Aorta (tissue), 5 donors: ENCODE data around the gene SLC5A5. TPM values are rescaled to one million over a fixed set of nuclear protein-coding genes. Genes with fewer than 3 reads are reported as not detected.
A peak's percentile ranks its signal among the peaks of the same experiment; 100 is the strongest.

Experiments
- ATAC-seq: fragments of 200-7000 bp; cut with Tn5 transposase; one replicate; pipeline ENCODE4 v1.9.1; 2022; ENCODE audit warnings: moderate library complexity; ENCODE audit not compliant: low FRiP score
- DNase-seq, 2 donors: peaks; one replicate each; pipeline ENCODE4 v3.0.0-alpha.2; 2020
- H3K27ac ChIP-seq, 2 donors: one replicate each; pipeline ENCODE4 v1.5.1; 2013; ENCODE audit warnings: low read length in 2 of 2, mild to moderate bottlenecking in 2 of 2, moderate library complexity in 2 of 2, control low read depth in 1 of 2, inconsistent platforms in 1 of 2, low read depth in 1 of 2
- H3K27me3 ChIP-seq, 2 donors: one replicate each; pipeline ENCODE4 v1.6.1; 2013; ENCODE audit warnings: control low read depth in 1 of 2, low read length in 1 of 2, mild to moderate bottlenecking in 1 of 2, moderate library complexity in 1 of 2; ENCODE audit not compliant: insufficient read depth in 2 of 2, control insufficient read depth in 1 of 2
- H3K36me3 ChIP-seq, 2 donors: one replicate each; pipeline ENCODE4 v1.6.1; 2013; ENCODE audit warnings: control low read depth in 1 of 2, low read length in 1 of 2, mild to moderate bottlenecking in 1 of 2; ENCODE audit not compliant: insufficient read depth in 2 of 2, control insufficient read depth in 1 of 2
- H3K4me1 ChIP-seq, 2 donors: one replicate each; pipeline ENCODE4 v1.6.1; 2013; ENCODE audit warnings: low read length in 2 of 2, control low read depth in 1 of 2, mild to moderate bottlenecking in 1 of 2, moderate library complexity in 1 of 2; ENCODE audit not compliant: insufficient read depth in 2 of 2, control insufficient read depth in 1 of 2
- H3K4me3 ChIP-seq, 2 donors: one replicate each; pipeline ENCODE4 v1.5.1; 2013; ENCODE audit warnings: low read length in 2 of 2, control low read depth in 1 of 2, mild to moderate bottlenecking in 1 of 2
- H3K9me3 ChIP-seq: one replicate; pipeline ENCODE4 v1.6.1; 2013; ENCODE audit warnings: mild to moderate bottlenecking, low read length; ENCODE audit not compliant: control insufficient read depth
- WGBS, 2 donors: extraction: QIAGEN DNeasy Blood & Tissue Kit; methylation state at CpG; one replicate each; pipeline ENCODE4 v1.1.7; 2013; 5-methylcytosine and 5-hydroxymethylcytosine counted together
- intact Hi-C, 2 donors: fragments of 100-400 bp; cut with DNase I; formaldehyde crosslinking; loops; one replicate each; pipeline versions ENCODE4 v1.14.2 to v1.15.0; 2022
- polyA plus RNA-seq, 2 donors: library from polyadenylated mRNA; stranded (reverse); fragments of 200-250 nt; gene quantifications; one replicate each; pipeline ENCODE4 v1.2.3, GENCODE V29; 2013
- total RNA-seq, 2 donors: library from RNA; stranded (reverse); fragmentation: NEBNext Ultra II Directional; extraction: Animal tissue kit (Norgen Biotek cat#: 25700); gene quantifications; one replicate each; pipeline ENCODE4 v1.2.1, GENCODE V29; 2021
- donor health status: healthy with polysubstance abuse.
- donor health status: Bipolar disorder and iron deficiency.
- donor health status: DM: no; HTN: no; CAD: no.
- donor health status: DM: no; HTN: no; CAD: no.
- donor health status: DM: yes; HTN: yes; CAD: no.

Gene SLC5A5
- total and polyA plus RNA-seq, 4 donors = 0.03 TPM; not detected in 3

DNA sequence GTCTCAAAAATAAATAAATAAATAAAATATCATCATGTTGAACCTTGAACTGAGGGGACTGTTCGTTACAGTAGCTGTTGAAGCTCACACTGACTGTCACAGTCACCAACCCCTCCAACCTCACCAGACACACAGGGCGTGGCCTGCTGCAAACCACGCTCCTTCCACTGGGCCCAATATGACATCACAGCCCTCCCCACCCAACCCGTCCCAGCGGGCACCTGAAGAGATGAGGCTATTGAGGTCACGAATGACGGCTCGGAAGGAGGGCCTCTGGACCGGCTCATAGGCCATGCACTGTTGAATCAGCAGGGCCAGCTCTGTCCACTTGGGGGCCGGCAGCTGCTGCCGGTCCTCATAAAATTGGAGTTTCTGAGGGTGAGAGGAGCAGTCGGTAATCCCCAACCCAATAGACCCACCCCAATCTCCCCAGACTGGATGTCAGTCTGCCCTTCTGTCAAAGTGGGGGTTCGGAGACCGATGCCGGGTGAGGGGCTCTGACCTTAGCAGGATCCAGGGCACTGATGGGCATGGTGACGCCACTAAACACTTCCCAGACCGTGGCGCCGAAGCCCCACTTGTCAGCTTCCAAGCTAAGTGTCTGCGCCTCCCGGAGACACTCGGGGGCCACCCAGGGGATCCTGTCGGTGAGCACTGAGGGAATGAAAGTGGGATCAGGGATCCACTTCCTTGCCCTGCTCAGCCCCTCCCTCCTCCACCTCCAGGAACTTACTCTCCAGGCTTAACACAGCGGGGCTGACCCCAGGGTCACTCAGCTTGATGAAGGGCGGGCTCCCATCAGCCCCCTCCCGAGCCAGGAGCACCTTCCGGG lies 37.2 kb upstream of the SLC5A5 start:
- Histone ChIP-seq H3K9me3 (no peaks in the 10 kb centered on the region), H3K36me3 (no peaks in the 10 kb centered on the region), H3K4me1 (no peaks in the 10 kb centered on the region), H3K4me3 (no peak overlapping the region), H3K27ac (no peak overlapping the region), H3K27me3 (peaks cover 0 to 3% of the 10 kb centered on the region in 2 donors)
- DNase-seq = no peak
- 71 to 74% methylated on average over 27 of the region's 27 CpGs for WGBS, 2 donors
- intact Hi-C loops = no loop called here
- ATAC-seq = no peak

- DNase-seq (no peak), ATAC-seq (no peak)
- Histone ChIP-seq H3K9me3 (no peaks in the 10 kb centered on the region), H3K27me3 (no peaks in the 10 kb centered on the region), H3K36me3 (no peaks in the 10 kb centered on the region), H3K27ac (no peak overlapping the region), H3K4me1 (no peaks in the 10 kb centered on the region), H3K4me3 (no peak overlapping the region)
- intact Hi-C loops = no loop called here
- 74 to 81% methylated on average over 8 of the region's 8 CpGs for WGBS, 2 donors
Measured at GRCh38 chr19:17835182-17836006, 36.4 kb upstream of the SLC5A5 start.

DNA sequence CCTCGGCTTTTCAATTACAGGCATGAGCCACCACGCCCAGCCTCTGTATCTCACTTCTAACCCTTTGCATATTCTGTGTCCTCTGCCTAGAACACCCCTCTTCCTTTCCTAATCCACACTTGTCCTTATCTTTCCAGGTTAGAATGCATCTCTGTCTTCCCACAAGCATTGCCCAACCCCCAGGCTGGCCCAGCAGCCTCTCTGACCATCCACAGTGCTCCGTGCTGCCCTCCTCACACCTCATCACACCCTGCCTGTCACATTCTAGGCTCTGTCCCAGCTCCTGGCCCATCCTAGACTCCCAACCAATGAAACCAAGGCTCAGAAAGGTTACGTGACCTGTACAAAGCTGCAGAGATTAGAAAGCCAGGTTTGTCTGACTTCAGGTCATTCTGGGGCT lies 35.2 kb upstream of the SLC5A5 start:
- Histone ChIP-seq H3K27ac (no peak overlapping the region), H3K4me3 (no peak overlapping the region), H3K4me1 (no peaks in the 10 kb centered on the region), H3K9me3 (no peaks in the 10 kb centered on the region), H3K27me3 (no peaks in the 10 kb centered on the region), H3K36me3 (no peaks in the 10 kb centered on the region)
- 72 to 75% methylated on average over 4 of the region's 4 CpGs for WGBS, 2 donors
- DNase-seq = no peak
- no peak for ATAC-seq
- intact Hi-C loops = no loop called here

DNA sequence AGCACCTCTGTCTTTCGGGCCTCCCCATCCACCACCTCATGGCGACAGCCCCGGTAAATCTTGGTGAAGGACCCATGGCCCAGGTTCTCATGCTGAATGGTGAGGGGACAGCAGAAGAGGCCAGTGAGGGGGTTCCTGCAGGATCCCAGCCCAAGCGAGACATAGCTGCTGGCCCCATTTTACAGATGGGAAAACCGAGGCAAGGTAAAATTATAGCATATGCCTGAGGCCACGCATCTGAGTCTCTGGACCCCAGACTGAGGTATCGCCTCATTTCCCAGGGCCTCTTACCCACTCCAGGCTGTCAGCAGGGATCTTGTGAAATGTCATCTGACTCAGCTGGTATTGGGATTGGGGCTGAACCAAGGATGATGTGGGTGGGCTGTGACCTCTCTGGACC lies 33.8 kb upstream of the SLC5A5 start:
- H3K4me3 ChIP-seq = no peak overlapping the region
- DNase-seq = no peak
- 90 to 92% methylated on average over 7 of the region's 7 CpGs for WGBS, 2 donors
- intact Hi-C loops = no loop called here
- no peaks in the 10 kb centered on the region for H3K27me3 ChIP-seq
- no peak overlapping the region for H3K27ac ChIP-seq
- no peak for ATAC-seq
- no peaks in the 10 kb centered on the region for H3K36me3 ChIP-seq
- no peaks in the 10 kb centered on the region for H3K9me3 ChIP-seq
- no peaks in the 10 kb centered on the region for H3K4me1 ChIP-seq

- no peaks in the 10 kb centered on the region for H3K9me3 ChIP-seq
- no peaks in the 10 kb centered on the region for H3K36me3 ChIP-seq
- no peak overlapping the region for H3K4me3 ChIP-seq
- H3K27me3 ChIP-seq = no peaks in the 10 kb centered on the region
- WGBS, 2 donors = 81 to 87% methylated on average over 6 of the region's 6 CpGs
- intact Hi-C loops = no loop called here
- ATAC-seq (no peak), DNase-seq (no peak)
- no peaks in the 10 kb centered on the region for H3K4me1 ChIP-seq
- no peak overlapping the region for H3K27ac ChIP-seq
Measured at GRCh38 chr19:17840019-17840418, 31.7 kb upstream of the SLC5A5 start.

- Histone ChIP-seq H3K27me3 (no peaks in the 10 kb centered on the region), H3K9me3 (no peaks in the 10 kb centered on the region), H3K36me3 (no peaks in the 10 kb centered on the region), H3K27ac (no peak overlapping the region), H3K4me1 (no peaks in the 10 kb centered on the region), H3K4me3 (no peak overlapping the region)
- no peak for ATAC-seq
- no peak for DNase-seq
- WGBS, 2 donors = 14 to 23% methylated on average over 27 to 30 of the region's 30 CpGs
- intact Hi-C loops = no loop called here
Measured at GRCh38 chr19:17841371-17841809, 30.4 kb upstream of the SLC5A5 start.

DNA sequence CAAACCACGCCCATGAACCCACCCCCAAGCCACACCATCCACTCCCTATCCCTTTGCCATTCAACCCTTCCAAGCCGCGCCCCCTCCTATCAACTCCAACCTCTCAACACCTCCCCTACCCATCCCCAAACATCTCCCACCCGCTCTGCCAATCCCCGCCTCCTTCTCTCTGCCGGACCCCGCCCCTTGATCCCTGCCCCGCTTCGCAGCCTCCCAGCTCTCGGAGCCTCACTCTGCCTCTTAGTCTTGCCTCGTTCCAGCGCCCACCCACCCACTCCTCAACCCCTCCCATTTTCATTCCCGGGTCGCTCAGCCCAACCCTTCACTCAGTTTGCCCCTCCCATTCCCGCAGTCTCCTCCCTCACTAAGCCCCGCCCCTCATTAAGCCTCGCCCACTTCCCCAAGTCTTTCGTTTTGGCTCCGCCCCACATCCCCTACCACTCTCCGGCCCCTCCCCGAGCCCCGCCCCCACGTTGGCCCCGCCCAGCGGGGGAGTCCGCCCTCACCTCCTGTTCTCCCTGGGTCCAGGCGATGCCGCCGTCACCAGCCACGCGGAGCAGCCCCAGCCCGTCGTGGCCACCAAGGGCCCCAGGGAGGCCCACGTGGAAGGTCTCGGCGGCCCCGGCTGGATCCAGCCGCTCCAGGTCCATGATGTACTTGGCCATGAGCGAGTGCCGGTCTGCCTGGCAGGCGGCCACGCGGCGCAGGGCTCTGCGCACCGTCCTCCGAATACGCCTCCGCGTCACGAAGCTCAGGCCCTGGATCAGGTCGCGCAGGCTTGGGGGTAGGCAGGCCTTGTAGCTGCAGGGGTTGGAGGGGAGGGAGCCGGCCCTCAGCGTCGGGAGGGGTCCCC lies 29.7 kb upstream of the SLC5A5 start:
- Histone ChIP-seq H3K27me3 (no peaks in the 10 kb centered on the region), H3K4me3 (no peak overlapping the region), H3K4me1 (no peaks in the 10 kb centered on the region), H3K27ac (no peak overlapping the region), H3K9me3 (no peaks in the 10 kb centered on the region), H3K36me3 (no peaks in the 10 kb centered on the region)
- intact Hi-C loops = no loop called here
- WGBS, 2 donors = 2 to 9% methylated on average over 54 to 56 of the region's 56 CpGs
- DNase-seq = peak; percentile 85 to 94
- ATAC-seq = peak; percentile 90

DNA sequence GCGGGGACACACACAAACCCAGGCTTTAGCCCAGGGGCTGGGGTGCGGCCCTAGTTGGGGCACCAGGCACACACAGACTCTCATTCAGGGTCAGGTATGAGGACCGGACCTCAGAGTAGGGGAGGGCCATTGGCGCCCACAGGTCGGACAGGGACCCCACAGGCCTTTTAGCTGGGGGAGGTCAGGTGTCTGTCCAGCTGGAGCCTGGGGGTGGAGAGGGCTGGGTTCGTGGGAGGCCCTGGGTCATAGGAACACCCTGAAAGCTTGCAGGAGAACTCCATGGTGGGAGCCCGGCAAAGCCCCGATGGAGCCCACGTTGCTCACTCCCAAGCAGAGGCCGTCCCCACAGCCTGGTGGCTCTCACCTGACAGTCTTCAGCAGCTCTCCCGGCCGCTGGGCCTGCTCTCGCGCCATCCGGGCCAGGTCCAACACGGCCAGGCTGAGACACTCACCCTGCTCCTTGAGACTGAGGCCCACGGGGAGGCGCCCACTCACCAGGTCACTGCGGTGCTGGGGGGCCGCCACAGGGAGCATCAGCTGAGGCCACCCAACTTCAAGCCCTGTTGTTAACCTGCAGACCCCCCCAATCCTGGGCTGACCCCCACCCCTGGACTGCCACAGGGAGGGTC lies 29.0 kb upstream of the SLC5A5 start:
- DNase-seq = no peak
- 68 to 73% methylated on average over 20 of the region's 20 CpGs for WGBS, 2 donors
- Histone ChIP-seq H3K27me3 (no peaks in the 10 kb centered on the region), H3K4me3 (no peak overlapping the region), H3K9me3 (no peaks in the 10 kb centered on the region), H3K27ac (no peak overlapping the region), H3K36me3 (no peaks in the 10 kb centered on the region), H3K4me1 (no peaks in the 10 kb centered on the region)
- ATAC-seq = no peak
- intact Hi-C loops = no loop called here
